Measurements from ENCODE around the gene RWDD2A. TPM values are rescaled to one million over a fixed set of nuclear protein-coding genes. Genes with fewer than 3 reads are reported as not detected.
A peak's percentile ranks its signal among the peaks of the same experiment; 100 is the strongest.

RWDD2A gene
- total RNA-seq, 4 donors from 2014 or later = 3.2 to 6.4 (median 4.4) TPM

- H3K4me3 ChIP-seq = no peak overlapping the region
- H3K4me1 ChIP-seq = peaks cover 0 to under 1% (median 0%) of the 10 kb centered on the region in 3 donors
- TF ChIP-seq EP300 (IDR thresholded peaks at IDR 0.05) (no peak), POLR2A (IDR thresholded peaks at IDR 0.05) (no peak), POLR2AphosphoS5 (IDR thresholded peaks at IDR 0.05) (no peak), CTCF (IDR thresholded peaks at IDR 0.05) (no peak)
- H3K27ac ChIP-seq = no peak overlapping the region
- ATAC-seq = no peak
- no peaks in the 10 kb centered on the region for H3K9me3 ChIP-seq
- H3K36me3 ChIP-seq = peaks cover 0 to 16% of the 10 kb centered on the region in 2 donors
- no peaks in the 10 kb centered on the region for H3K27me3 ChIP-seq
Measured at GRCh38 chr6:83220121-83220520, 27.0 kb downstream of the RWDD2A start.

- Histone ChIP-seq H3K27ac (no peak overlapping the region), H3K4me1 (peaks cover 0 to 4% (median 0%) of the 10 kb centered on the region in 3 donors)
- TF ChIP-seq POLR2AphosphoS5 (IDR thresholded peaks at IDR 0.05) (no peak), CTCF (IDR thresholded peaks at IDR 0.05) (no peak), EP300 (IDR thresholded peaks at IDR 0.05) (no peak), POLR2A (IDR thresholded peaks at IDR 0.05) (no peak)
Measured at GRCh38 chr6:83221276-83221675, 28.1 kb downstream of the RWDD2A start.

DNA sequence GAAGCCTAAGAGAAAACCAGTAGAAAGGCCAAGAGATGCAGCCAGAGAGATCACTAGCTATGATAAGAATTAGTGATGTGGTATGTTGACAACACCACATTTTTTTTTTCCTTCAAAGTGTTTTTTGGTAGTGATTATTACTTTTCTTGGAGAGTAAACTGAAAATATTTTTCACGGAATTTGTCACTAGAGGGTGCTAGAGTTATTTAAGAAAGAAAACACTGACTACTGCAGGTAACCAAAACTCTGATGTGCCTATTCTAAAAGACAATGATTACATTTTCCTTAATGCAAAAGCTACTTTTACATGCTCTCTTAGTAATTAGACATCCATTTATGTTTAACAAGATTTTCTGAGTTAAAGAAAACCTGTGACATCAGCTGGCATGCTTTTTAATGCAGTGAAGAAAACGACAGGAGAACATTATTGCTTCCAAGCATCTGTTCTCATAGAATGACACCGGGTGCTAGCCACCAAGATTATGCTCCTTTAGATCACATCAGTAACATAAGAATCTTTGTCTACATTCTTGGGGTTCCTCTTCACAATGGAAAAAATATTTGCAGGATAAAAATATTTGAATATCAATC lies 28.8 kb downstream of the RWDD2A start:
- ATAC-seq = no peak
- Histone ChIP-seq H3K4me1 (peaks cover 0 to 4% (median 0%) of the 10 kb centered on the region in 3 donors), H3K9me3 (no peaks in the 10 kb centered on the region), H3K4me3 (no peak overlapping the region), H3K36me3 (peaks cover 0 to 16% of the 10 kb centered on the region in 2 donors), H3K27me3 (no peaks in the 10 kb centered on the region), H3K27ac (no peak overlapping the region)
- TF ChIP-seq EP300 (IDR thresholded peaks at IDR 0.05) = no peak
- peak; percentile 34 to 60 (median 36) for TF ChIP-seq CTCF (IDR thresholded peaks at IDR 0.05)
- 31 to 59% methylated on average over 3 of the region's 3 CpGs for WGBS, 2 donors (ENCODE audit: low coverage in 1 of 2)

More at GRCh38 chr6:83221276-83221675, 28.1 kb downstream of the RWDD2A start:
- WGBS, 2 donors (ENCODE audit: low coverage in 1 of 2) = 71 to 95% methylated on average over 1 of the region's 1 CpG
- H3K36me3 ChIP-seq = peaks cover 0 to 16% of the 10 kb centered on the region in 2 donors
- no peaks in the 10 kb centered on the region for H3K9me3 ChIP-seq
- no peaks in the 10 kb centered on the region for H3K27me3 ChIP-seq
- H3K4me3 ChIP-seq = no peak overlapping the region
- no peak for ATAC-seq

DNA sequence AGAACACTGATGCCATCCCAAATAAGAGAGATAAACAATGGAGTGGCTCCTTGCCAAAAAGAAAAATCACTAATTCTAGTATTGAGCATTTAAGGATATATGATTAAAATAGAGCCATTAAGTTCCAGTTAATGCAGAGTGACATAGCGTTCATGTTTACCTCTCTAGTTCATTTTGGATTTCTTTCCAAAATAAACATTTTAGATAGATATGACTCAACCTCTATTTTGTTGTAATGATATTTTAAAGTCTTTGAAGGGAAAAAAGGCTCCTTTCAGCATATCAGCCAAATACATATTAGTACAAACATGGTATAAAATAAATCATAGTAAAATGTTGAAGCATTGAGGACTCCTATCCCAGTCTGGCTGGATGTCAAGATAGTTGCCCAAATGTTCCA lies 33.4 kb downstream of the RWDD2A start:
- no peak overlapping the region for H3K27ac ChIP-seq
- H3K36me3 ChIP-seq = peaks cover 0 to 16% of the 10 kb centered on the region in 2 donors
- no peaks in the 10 kb centered on the region for H3K9me3 ChIP-seq
- no peaks in the 10 kb centered on the region for H3K27me3 ChIP-seq
- WGBS, 2 donors (ENCODE audit: low coverage in 1 of 2) = 50 to 79% methylated on average over 1 of the region's 1 CpG
- ATAC-seq = no peak
- peaks cover 0 to 4% (median 0%) of the 10 kb centered on the region in 3 donors for H3K4me1 ChIP-seq
- TF ChIP-seq POLR2AphosphoS5 (IDR thresholded peaks at IDR 0.05) (no peak), CTCF (IDR thresholded peaks at IDR 0.05) (no peak), EP300 (IDR thresholded peaks at IDR 0.05) (no peak), POLR2A (IDR thresholded peaks at IDR 0.05) (no peak)
- H3K4me3 ChIP-seq = no peak overlapping the region

DNA sequence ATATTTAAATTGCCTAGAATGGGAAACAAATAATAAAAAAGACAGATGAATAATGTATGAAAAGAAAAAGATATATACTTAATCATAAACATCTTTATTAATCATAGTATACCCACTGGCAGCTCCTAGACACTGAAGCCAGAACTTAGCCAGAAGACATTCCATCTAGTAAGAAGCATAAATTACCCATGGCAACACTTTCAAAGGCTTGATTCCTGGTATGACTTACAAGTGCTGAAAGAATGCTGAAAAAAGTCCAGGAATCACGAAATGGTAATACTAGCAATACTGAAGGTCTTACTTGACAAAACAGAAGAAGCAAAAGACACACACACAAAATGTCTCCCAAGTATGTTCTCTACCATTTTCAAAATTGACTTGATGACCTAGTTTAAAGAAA lies 38.0 kb downstream of the RWDD2A start:
- no peak for TF ChIP-seq POLR2AphosphoS5 (IDR thresholded peaks at IDR 0.05)
- no peak for TF ChIP-seq EP300 (IDR thresholded peaks at IDR 0.05)
- no peak for TF ChIP-seq CTCF (IDR thresholded peaks at IDR 0.05)
- no peak for TF ChIP-seq POLR2A (IDR thresholded peaks at IDR 0.05)
- WGBS, 2 donors (ENCODE audit: low coverage in 1 of 2) = 19 to 33% methylated on average over 1 of the region's 1 CpG
- Histone ChIP-seq H3K9me3 (no peaks in the 10 kb centered on the region), H3K36me3 (peaks cover 0 to 9% of the 10 kb centered on the region in 2 donors), H3K27ac (no peak overlapping the region), H3K27me3 (no peaks in the 10 kb centered on the region), H3K4me1 (no peaks in the 10 kb centered on the region), H3K4me3 (no peak overlapping the region)
- no peak for ATAC-seq

All from gastroesophageal sphincter (tissue), 4 donors.